Anterior cingulate cortex (tissue), 58 donors: ENCODE results near the gene UGT1A9.
"Not testable (repeated sequence)": the region's sequence is repeated elsewhere in the genome, so short reads cannot be mapped to it uniquely, and the experiment has no call there.

Experiments used
- DNase-seq, 58 donors: peaks; one replicate each; lab custom pipeline; 2025; lab: John Stamatoyannopoulos, UW

Gene UGT1A9

GRCh38 chr2:233707940-233708644 is 36.4 kb downstream of the UGT1A9 start:
- DNase-seq = no peak

DNA sequence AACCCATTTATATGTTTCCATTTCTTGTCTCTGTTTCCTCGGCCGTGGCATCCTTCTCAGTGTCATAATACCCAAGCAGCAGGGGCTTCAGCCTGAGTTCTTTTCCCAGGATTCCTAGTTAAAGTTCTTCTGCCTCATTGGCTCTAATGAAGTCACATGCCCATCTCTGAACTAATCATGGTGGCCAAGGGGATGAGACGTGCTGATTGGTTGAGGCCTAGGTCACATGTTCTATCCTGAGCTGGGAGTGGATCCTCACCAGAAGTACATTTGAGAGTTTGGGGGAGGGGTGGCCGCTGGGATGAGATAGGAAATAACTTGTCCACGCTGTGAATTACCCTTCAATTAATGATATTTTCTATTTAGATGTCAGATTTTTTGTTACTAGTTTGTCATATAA is 37.2 kb downstream of the UGT1A9 start:
- DNase-seq = no peak

DNA sequence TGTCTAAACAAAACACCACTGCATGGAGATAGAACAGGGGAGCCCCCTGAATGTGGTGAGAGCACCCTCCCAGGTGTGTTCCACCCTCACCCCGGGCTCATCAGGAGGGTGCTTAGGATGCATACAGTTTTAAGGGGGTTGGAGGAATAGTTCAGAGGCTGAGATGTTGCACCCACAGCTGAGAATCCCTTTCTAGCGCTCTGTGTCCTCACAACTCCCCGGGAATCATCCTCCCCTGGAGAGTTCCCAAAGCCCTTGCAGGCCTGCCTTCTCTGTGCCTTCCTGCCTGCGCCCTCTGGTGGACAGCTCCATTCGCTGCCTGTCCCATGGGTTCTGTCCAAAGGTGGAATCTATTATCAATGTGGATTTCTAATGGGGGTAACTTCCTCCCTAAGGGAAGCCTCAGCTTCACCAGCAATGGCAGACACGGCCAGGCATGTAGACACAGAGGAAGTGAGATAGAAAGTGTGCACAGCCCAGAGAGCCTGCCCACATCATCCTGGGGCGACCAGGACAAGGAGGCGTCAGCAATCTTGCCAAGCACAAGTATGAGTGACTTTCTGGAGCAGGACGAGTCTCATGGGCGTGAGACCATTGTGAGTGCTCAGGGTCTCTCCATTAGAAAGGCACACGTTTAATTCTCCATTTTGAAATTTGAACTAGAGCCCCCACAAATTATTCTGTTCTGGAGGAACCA is 39.8 kb downstream of the UGT1A9 start:
- DNase-seq = peak in 47 of 58 donors; percentile 1 to 74 (median 34)

DNA sequence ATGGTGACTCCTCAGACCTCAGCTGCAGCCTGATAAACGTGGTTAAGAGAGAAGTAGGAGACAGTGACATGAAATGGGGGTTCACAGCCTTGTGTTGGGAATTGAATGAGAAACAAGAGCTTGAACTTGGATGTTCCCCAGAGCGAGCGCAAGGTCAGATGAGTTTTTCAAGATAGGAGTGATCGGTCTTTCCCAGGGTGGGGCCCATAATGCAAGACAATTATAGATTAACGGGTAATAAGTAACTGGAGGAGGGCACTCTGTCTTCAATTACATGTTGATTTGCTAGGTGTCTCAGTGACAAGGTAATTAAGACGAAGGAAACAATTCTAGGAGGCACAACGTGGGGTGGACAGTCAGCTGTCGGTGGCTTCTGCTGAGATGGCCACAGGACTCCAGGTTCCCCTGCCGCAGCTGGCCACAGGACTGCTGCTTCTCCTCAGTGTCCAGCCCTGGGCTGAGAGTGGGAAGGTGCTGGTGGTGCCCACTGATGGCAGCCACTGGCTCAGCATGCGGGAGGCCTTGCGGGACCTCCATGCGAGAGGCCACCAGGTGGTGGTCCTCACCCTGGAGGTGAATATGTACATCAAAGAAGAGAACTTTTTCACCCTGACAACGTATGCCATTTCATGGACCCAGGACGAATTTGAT is 41.0 kb downstream of the UGT1A9 start, which contains the start of gene UGT1A5:
TSS of gene UGT1A5 (plus strand) at position 297 of the 651 bp plus-strand sequence. CDS start at position 382, 85 bp downstream.
- DNase-seq = no peak

GRCh38 chr2:233713262-233713615 is 41.5 kb downstream of the UGT1A9 start:
- DNase-seq = no peak

DNA sequence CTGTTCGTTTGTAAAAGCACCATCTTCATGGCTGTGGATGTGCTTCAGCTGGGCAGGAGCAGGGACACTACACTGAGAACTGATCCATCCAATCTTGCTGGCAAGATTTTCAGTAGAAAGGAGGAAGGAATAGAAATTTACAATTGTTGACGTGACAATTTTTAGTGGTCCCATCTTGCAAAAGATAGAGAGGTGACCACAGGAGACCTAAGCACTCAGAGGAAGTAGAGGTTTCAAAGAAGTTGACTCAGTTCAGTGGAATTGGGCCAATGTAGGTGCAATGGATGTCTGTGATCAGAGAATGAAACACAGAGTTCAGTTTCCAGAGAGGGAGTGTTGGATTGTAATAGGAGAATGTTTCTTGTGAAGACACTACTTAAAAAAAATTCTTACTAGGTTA is 42.4 kb downstream of the UGT1A9 start:
- DNase-seq = no peak

- DNase-seq = no peak
These were observed 46.9 kb downstream of the UGT1A9 start, which contains the start of gene UGT1A4 for GRCh38 chr2:233718552-233718951. Gene UGT1A4, plus strand, starts transcription at chr2:233718736. Its CDS starts 85 bp downstream, at chr2:233718821.

DNA sequence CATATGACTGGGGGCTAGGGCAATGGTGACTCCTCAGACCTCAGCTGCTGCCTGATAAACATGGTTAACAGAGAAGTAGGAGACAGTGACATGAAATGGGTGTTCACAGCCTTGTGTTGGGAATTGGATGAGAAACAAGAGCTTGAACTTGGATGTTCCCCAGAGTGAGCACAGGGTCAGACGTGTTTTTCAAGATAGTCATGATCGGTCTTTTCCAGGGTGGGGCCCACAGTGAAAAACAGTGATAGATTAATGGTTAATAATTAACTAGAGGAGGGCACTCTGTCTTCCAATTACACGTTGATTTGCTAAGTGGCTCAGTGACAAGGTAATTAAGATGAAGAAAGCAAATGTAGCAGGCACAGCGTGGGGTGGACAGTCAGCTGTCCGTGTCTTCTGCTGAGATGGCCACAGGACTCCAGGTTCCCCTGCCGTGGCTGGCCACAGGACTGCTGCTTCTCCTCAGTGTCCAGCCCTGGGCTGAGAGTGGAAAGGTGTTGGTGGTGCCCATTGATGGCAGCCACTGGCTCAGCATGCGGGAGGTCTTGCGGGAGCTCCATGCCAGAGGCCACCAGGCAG is 57.1 kb downstream of the UGT1A9 start, which contains the start of gene UGT1A3:
TSS of gene UGT1A3 (plus strand) at position 320 of the 579 bp plus-strand sequence. CDS start at position 405, 85 bp downstream.
- no peak for DNase-seq

DNA sequence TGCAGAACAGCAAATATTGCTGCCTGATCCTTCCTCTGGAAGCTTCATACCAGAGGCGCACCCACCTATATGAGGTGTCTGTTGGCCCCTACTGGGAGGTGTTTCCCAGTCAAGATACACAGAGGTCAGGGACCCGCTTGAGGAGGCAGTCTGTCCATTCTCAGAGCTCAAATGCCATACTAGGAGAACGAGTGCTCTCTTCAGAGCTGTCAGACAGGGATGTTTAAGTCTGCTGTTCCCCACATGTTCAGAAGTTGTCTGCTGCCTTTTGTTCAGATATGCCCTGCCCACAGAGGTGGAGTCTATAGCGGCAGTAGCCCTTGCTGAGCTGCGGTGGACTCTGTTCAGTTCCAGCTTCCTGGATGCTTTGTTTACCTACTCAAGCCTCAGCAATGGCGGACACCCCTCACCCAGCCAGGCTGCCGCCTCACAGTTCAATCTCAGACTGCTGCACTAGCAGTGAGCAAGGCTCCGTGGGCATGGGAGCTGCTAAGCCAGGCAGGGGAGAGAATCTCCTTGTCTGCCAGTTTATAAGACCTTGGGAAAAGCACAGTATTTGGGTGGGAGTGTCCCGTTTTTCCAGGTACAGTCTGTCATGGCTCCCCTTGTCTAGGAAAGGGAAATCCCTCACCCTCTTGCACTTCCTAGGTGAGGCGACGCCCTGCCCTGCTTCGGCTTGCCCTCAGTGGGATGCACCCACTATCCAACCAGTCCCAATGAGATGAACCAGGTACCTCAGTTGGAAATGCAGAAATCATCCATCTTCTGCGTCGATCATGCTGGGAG is 65.4 kb downstream of the UGT1A9 start:
- DNase-seq = not testable (repeated sequence)

DNA sequence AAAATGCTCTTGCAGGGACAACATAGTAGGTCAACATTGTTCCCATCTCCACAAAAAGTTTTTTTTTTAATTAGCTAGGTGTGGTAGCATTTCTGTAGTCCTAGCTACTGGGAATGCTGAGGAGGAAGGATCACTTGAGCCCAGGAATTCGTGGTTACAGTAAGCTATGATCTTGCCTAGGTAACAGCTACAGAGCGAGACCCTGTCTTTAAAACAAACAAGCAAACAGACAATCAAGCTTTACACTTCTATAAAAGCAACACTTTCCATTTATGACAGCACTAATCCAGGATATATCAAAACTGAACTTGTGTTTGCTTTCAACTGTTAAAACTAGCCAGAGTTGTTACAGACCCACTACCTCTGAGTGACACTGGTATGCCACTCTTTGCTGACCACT is 69.2 kb downstream of the UGT1A9 start:
- DNase-seq = no peak

DNA sequence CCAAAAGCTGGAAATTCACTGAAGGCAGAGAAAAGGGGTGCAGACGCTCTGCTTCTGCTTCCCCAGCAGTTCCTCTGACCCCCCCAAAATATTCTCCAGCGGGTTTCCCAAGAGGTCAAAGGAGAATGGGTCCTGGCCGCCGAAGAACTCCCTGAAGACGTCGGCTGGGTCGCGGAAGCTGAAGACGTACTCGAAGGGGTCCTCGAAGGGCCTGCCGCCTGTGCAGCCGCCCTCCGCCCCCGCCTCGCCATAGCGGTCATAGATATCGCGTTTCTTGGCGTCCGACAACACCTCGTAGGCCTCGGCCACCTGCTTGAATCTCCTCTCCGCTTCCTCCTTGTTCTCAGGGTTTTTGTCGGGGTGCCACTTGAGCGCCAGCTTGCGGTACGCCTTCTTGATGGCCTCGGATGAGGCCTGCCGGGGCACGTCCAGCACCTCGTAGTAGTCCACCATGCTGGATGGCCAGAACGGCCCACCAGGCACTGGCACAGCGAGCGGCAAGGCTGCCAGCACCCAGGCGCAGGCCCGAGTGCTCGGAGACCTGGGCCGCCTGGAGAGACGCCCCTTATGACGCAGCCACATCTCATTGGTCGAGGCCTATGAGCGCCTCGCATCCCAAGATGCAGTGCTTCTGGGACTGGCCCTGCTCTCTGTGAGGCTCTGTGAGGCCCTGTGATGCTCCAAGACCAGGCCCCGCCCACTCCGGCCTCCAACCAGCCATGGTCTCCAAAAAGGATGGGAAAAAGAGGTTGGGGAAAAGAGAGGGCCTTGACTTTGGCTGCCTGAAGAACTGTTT is 72.0 kb downstream of the UGT1A9 start:
- no peak for DNase-seq

- no peak for DNase-seq
These were observed 73.5 kb downstream of the UGT1A9 start for GRCh38 chr2:233745073-233745755.

GRCh38 chr2:233745838-233746237 is 74.1 kb downstream of the UGT1A9 start:
- not testable (repeated sequence) for DNase-seq

GRCh38 chr2:233746475-233747282 is 75.0 kb downstream of the UGT1A9 start:
- DNase-seq = no peak

GRCh38 chr2:233747283-233747544 is 75.5 kb downstream of the UGT1A9 start:
- DNase-seq = no peak

- not testable (repeated sequence) for DNase-seq
These were observed 79.0 kb downstream of the UGT1A9 start for GRCh38 chr2:233750689-233751088.

DNA sequence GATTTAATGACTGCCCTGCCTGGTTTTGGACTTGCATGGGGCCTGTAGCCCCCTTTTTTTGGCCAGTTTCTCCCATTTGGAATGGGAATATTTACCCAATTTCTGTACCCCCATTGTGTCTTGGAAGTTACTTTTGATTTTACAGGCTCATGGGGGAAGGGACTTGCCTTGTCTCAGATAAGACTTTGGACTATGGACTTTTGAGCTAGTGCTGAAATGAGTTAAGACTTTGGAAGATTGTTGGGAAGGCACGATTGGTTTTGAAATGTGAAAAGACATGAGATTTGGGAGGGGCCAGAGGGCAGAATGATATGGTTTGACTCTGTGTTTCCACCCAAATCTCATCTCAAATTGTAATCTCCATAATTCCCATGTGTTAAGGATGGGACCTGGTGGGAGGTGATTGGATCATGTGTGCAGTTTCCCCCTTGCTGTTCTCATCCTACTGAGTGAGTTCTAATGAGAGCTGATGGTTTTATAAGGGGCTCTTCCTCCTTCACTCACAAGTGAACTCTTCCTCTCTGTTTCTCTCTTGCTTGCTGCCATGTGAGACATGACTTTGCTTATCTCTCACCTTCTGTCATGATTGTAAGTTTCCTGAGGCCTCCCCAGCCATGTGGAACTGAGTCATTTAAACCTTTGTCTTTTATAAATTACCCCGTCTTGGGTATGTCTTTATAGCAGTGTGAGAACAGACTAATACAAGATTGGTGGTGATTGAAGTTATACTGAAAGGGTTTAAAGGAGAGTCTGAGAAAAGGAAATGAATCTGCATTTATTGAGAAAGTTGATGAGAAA is 79.7 kb downstream of the UGT1A9 start:
- DNase-seq = not testable (repeated sequence)
